NOMO-1 treated with DMSO at 0.1 percent for 48 hours (cell line): ENCODE results near the gene TOMM70.
"Not testable (repeated sequence)": the region's sequence is repeated elsewhere in the genome, so short reads cannot be mapped to it uniquely, and the experiment has no call there.

Source experiments
- DNase-seq: peaks from one replicate; lab custom pipeline; 2025; ENCODE audit not compliant: unreplicated experiment; lab: John Stamatoyannopoulos, UW

TOMM70 gene

GRCh38 chr3:100366424-100366823 is 34.5 kb downstream of the TOMM70 start:
- DNase-seq = no peak

- DNase-seq = no peak
These were observed 36.5 kb downstream of the TOMM70 start for GRCh38 chr3:100364421-100364820.

GRCh38 chr3:100361897-100362296 is 39.0 kb downstream of the TOMM70 start:
- no peak for DNase-seq

- DNase-seq = no peak
These were observed 40.0 kb downstream of the TOMM70 start for GRCh38 chr3:100360757-100361496.

GRCh38 chr3:100359035-100359434 is 41.9 kb downstream of the TOMM70 start:
- no peak for DNase-seq

GRCh38 chr3:100358413-100358812 is 42.5 kb downstream of the TOMM70 start:
- no peak for DNase-seq

- no peak for DNase-seq
These were observed 46.0 kb downstream of the TOMM70 start for GRCh38 chr3:100354850-100355249.

GRCh38 chr3:100352296-100353231 is 48.3 kb downstream of the TOMM70 start:
- no peak for DNase-seq

GRCh38 chr3:100351770-100352169 is 49.1 kb downstream of the TOMM70 start:
- not testable (repeated sequence) for DNase-seq

- no peak for DNase-seq
These were observed 52.2 kb downstream of the TOMM70 start for GRCh38 chr3:100348727-100349126.

- no peak for DNase-seq
These were observed 60.4 kb downstream of the TOMM70 start for GRCh38 chr3:100340527-100340926.

- no peak for DNase-seq
These were observed 61.1 kb downstream of the TOMM70 start for GRCh38 chr3:100339786-100340185.

GRCh38 chr3:100338911-100339310 is 62.0 kb downstream of the TOMM70 start:
- DNase-seq = no peak

GRCh38 chr3:100336229-100336628 is 64.7 kb downstream of the TOMM70 start:
- DNase-seq = not testable (repeated sequence)

- DNase-seq = peak; percentile 13
These were observed 65.5 kb downstream of the TOMM70 start for GRCh38 chr3:100335434-100335833.

GRCh38 chr3:100334488-100335351 is 66.2 kb downstream of the TOMM70 start, which contains the start of gene NIT2:
TSS of gene NIT2 (plus strand) at chr3:100334757. CDS start at chr3:100334792, 35 bp downstream.
- peak; percentile 74 for DNase-seq

GRCh38 chr3:100333970-100334487 is 66.9 kb downstream of the TOMM70 start:
- no peak for DNase-seq

GRCh38 chr3:100333051-100333450 is 67.8 kb downstream of the TOMM70 start:
- DNase-seq = no peak

GRCh38 chr3:100331660-100332059 is 69.2 kb downstream of the TOMM70 start:
- DNase-seq = peak; percentile 1

GRCh38 chr3:100330651-100331050 is 70.2 kb downstream of the TOMM70 start:
- no peak for DNase-seq
